ENCODE results near the gene SART3.
"Not testable (repeated sequence)": the region's sequence is repeated elsewhere in the genome, so short reads cannot be mapped to it uniquely, and the experiment has no call there.

Gene SART3

DNA sequence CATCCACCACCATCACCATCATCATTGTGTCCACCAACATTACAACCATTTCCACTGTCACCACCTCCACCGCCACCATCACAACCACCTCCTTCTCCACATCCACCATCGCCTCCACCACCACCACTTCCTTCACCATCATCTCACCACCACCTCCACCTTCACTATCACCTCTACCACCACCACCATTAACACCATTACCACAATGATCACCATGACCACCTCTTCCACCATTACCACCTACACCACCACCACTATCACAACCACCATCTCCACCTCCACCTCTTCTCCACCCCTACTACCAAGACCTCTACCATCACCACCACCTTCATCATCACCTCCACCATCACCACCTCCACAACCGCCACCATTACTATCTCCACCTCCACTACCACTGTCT lies 17.8 kb upstream of the SART3 start:
- no peak for DNase-seq

DNA sequence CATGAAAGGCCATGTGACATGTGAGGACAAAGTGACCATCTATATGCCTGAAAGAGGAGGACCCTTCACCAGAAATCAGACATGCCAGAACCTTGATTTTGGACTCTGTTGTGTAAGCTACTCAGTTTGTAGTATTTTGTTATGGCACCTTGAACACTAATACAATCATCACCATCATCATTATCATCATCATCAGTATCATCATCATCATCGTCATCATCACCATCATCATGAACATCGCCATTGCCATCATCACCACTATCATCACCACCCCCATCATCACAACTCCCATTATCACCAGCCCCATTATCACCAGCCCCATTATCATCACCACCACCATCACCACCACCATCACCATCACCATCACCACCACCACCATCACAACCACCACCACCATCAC lies 17.3 kb upstream of the SART3 start:
- no peak for DNase-seq

DNA sequence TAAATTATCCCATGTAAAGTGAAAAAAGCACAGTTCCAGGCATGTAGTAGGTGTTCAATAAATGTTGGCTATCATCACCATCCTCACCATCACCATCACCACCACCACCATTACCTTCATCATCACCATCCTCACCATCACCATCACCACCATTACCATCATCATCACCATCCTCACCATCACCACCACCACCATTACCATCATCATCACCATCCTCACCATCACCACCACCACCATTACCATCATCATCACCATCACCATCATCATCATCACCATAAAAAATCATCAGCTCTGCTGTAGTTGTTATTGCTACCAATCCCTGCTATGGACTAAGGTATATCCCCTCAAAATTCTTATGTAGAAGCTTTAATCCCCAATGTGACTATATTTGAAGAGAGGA lies 16.5 kb upstream of the SART3 start:
- DNase-seq, result no peak

DNA sequence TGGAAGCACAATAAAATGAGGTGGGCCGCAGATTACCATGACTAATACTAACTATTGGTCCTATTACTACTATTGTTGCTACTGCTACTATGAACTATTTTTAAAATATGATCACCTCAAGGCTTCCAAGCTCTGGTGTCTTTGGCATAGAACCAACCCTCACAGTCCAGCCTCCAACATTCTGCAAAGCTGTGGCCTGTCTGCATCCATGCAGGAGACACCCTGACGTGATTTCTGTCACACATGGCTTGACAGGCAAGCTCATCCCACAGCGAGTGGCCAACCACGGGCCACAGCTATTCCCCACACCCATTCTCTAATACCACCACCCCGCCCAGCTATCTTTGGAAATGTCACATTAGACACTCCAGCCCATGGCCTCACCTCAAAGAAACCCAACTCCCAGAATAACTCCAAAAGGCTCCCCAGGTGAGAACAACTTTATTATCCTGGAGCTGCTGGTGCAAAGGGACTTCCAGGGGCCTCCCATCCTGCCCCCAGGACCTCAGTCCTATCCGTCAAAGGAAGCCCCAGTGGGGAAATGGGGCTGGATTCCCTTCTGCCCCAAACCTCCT lies 15.8 kb upstream of the SART3 start:
- no peak for DNase-seq

DNA sequence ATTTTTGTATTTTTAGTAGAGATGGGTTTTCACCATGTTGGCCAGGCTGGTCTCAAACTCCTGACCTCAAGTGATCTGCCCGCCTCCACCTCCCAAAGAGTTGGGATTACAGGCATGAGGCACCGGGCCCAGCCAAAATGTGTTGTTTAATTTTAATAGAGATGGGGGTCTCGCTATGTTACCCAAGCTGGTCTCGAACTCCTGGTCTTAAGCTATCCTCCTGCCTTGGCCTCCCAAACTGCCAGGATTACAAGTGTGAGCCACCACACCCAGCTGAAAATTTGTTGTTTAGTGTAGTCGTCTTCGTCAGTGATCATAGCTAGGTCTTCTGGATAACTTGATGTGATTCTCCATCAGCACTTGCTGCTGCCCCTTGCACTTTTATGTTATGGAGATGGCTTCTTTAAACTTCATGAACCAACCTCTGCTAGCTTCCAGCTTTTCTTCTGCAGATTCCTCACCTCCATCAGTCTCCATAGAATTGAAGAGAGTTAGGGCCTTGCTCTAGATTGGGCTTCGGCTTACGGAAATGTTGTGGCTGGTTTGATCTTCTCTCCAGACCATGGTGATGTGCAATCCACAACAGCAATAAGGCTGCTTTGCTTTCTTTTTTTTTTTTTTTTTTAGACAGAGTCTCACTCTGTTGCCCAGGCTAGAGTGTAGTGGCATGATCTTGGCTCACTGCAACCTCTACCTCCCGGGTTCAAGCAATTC lies 14.4 kb upstream of the SART3 start:
- no peak for DNase-seq

DNA sequence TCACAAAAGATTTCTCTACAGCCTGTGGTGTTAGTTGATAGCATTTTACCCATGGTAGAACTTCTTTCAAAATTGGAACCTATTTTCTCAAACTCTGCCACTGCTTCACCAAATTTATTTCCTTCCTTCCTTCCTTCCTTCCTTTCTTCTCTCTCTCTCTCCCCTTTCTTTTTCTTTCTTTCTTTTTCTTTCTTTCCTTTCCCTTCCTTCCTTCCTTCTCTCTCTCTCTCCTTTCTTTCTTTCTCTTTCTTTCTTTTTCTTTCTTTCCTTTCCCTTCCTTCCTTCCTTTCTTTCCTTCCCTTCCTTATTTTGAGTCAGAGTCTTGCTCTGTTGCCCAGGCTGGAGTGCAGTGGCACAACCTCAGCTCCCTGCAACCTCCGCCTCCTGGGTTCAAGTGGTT lies 13.3 kb upstream of the SART3 start:
- not testable (repeated sequence) for DNase-seq

DNA sequence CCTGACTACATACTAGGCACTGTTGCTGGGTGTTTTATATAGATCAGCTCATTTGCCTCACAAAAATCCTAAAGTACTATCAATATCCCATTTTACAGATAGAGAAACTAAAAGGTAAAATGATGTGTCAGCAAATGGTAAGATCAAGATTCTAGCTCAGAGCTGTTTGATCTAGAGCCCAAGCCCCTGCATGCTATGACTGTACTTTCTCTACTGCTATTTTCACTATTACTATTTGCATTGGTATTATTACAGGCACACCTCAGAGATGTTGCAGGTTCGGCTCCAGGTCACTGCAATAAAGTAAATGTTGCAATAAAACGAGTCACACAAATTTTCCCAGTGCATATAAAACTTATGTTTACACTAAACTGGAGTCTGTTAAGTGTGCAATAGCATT lies 12.3 kb upstream of the SART3 start:
- DNase-seq, result peak; percentile 29

DNA sequence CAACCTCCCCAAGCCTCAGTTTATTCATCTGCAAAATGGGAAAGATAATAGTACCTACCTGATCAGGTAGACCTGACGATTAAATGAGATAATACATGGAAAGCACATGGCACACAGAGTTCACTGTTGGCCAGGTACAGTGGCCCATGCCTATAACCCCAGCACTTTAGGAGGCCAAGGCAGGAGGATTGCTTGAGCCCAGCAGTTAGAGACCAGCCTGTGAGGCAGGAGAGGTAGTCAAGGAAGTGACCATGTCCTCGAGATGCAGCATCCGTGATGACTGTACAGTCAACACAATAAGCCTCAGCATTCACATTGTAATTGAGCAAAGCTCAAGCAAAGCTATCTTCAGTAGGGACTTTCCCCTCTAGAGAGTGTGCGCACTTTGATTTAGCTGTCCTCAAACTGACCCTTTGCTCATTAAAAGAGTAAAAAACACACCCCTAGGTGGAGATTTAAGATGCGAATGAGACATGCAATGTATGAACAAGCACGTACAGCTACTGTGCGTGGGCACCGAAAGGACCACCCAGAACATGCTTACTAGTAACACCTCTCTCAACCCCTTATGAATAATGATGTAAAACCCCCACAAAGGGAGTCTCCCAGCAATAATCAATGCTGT lies 11.3 kb upstream of the SART3 start:
- peak; percentile 23 for DNase-seq

DNA sequence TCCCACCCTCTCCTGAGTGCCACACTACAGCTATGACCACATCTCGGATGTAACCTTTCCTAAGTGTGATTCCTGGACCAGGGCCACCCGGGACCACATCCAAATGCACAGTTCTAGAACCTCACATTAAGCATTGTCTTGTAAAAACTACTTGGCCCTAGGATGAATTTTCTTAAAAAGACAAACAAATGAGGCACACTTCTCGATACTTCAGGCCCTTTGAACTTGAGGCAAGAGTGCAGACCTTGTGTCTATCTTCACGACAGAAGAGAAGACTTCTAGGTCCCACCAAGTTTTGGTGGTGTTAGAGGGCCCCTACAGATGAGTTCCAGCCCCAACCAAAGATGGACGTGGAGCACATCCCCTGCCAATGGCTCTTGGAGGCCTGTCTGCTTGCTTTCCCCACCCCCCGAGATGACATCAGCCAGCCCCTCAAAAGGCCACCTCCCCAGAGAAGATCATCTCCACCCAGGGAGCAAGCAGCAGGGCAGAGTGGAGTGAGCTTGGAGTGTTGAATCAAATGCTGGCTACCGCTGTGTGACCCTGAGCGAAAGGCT lies 10.7 kb upstream of the SART3 start:
- peak; percentile 20 for DNase-seq

DNA sequence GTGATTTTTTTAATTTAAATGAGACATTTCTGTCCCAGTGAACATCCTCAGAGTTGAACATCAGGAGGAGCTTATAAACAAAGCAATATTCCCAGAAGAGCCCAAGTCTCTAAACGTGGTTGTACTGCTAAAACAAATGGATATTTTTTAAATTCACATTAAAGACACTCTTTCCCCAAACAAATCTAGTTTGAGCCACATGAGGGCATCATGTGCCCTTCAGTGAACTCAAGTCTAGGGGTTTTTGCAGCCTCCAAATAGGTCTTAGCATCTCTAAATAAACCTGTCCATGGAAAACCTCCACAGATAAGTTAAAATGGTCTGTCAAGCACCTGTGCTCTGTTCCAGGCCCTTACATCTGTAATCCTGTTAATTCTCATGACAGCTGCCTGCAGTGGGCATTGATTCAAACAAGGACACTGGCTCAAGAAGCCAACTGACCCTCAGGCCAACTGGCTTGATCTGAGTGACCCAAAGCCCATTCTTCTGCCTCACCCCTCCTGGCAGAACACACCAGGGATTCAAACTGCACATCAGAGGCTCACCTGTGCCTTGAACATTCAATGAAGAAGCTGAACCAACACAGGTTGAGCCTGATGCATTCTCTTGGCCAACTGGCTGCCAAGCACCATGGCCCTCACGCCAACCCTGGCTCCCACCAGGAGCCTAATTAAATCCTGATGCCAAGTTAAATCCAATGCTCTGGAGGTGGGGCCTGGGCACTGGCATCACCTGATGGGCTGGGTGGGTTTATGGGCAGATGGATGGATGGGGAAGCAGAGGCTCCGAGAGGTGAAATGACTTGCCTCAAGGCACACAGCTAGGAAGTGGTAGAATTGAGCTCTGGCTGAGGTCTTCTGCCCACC lies 10.0 kb upstream of the SART3 start:
- DNase-seq, result peak; percentile 24

DNA sequence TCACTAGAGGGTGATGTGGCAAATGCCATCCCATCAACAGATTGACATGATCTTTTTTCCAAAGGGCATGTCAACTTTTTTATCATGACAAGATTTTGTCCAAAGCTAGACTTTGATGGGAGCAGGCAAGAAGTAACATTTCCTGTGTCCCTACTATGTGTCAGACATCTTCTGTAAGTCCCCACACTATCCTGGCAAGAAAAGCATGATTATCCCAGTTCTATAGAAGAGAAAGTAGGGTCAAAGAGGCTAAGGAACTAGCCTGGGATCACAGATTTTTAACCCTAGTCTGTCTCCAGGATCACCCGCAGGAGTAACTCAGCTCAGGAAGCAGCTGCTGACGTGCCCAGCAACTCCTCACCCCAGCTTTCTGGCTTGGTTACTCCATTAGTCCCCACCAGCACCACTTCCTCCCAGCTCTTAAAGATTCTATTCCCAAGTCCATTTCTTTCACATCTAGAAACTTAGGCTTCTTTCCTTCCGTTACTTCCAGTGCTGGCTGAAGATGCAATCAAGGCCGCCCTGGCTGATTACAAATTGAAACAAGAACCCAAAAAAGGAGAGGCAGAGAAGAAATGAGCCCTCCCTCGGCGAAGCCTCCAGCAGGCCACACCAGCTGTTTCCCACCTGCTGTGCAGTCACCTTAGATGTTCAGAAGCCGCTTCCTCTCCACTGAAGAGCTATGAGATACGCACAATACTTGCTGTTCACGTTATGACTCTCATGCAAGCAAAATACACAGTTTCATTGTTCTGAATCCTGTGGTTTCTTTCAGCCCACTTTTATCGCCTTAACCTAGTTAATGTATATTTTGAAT lies 7.6 kb upstream of the SART3 start:
- peak; percentile 73 for DNase-seq

DNA sequence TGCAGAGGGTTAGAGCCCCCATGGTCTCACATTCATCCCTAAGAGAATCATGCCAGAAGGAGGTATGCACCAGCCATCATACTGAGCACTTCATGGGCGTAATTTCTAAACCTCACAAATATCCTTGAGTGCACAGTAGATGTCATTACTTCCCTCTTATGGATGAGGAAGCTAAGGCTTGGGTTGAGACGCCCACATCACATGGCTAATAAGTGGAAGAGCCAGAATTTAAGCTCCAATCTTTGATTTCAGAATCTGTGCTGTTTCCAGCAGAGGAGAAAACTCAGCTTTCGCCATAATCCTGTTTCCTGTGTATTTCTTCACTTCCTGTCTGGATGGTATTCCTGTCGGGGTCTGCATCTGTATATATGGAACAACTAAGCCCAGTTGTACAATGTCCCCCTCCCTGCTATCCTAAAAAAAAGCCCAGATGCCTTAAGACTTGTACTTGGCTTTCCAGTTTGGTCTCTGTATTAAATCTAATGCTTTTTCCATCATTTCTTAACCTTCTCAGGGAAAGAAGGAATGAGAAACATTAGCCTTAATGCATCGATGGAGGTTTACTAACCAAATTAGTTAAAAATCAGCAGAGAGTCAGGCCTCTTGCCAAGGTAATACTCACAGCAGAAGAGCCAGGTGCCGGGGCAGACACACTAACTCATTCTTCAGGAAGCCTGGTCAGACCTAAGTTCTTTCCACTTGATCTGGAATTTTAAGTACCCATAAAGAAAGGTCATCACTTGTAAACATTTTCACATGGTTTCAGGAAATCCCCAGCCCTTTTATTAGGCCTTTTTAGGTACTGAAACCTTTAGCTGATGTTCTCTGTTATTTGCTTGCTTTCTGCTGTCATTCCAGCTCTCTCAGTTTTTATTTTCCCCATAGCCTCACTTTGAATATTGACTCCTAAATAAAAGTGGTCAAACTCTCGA lies 6.7 kb upstream of the SART3 start:
- peak; percentile 13 for DNase-seq

DNA sequence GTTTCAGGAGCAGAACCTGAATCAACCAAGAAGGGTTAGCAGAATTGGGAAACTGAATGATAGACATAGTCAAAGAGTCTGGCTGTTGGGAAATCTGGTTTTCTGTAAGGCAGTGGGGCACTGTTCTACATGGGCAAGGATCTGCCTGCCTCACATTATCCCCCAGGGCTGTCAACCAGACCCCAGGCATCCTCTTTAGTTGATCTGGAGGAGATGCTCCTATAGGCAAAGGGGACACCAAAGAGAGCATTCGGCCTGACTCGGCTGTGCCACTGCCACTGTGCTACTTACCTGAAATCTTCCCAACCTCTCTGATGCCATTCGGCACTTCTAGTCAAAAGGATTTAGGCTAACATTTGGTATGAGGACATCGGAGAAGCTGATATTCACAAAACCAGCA lies 5.5 kb upstream of the SART3 start:
- DNase-seq, result no peak

DNA sequence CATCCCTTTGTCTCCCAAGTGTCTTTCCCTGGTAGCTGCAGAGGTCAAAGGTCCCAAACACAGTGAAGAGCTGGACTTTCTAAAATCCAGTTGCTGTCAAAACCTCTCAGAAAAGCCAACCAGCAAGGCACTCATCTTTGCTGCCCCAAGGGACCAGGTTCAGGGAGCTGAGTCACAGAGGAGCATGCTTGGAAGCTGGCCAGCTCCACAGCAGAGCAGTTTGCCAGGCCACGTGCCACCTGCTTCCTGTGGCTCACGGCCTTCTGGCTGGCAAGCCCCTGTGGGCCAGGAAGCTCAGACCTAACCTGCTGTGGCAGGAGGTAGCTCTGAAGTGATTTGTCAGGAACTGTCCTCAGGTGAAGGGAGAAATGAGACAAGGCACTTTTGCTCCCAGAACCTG lies 5.0 kb upstream of the SART3 start:
- peak; percentile 67 for DNase-seq

DNA sequence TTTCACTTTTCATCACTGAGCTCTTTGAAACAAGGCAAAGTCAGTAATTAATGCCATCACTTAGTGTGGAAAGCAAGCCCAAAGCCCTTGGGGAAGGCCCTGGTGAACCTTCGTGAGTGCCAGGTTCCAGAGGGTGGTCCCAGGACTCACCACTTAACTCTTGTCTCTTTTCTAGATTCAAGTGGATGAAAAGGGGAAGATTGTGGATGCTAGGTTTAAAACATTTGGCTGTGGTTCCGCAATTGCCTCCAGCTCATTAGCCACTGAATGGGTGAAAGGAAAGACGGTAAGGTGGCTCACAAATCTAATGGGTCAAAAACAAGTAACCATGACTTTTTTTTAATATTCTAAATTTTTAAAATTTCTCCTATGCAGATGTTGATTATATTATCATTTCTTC lies 4.2 kb upstream of the SART3 start:
- no peak for DNase-seq

DNA sequence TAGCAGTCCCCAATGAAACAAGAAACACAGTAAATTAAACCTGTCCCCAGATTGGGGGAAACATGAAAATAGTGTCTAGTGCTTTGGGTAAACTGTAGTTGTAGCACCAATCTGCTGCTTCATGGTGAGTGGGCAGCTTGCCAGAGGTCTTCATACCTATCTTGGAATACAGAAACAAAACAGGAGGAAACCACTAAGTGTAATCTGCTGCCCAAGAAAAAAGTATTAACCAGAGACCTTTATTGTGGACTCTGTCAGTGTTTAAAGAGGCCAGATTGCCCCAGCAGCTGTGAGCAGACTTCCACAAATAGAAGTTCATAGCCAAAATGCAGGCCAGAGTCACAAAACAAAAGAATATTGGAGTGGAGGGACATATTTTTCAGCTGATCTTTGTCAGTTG lies 3.8 kb upstream of the SART3 start:
- DNase-seq, result no peak

DNA sequence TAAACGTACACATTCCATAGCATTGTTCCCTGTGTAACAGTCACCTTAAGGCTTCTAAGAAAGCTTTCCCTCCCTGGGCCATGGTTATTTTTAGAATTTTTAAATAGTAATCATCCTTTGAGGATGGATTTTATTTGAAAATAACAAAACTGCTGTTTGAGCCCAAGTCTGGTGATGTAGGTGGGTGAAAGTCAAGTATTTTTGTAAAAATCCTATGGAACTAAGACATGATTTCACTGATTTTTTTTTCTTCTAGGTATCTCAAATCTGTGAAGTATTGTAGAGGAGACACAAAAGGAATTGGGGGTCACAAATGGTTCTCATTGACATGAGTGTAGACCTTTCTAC lies 2.8 kb upstream of the SART3 start:
- no peak for DNase-seq

DNA sequence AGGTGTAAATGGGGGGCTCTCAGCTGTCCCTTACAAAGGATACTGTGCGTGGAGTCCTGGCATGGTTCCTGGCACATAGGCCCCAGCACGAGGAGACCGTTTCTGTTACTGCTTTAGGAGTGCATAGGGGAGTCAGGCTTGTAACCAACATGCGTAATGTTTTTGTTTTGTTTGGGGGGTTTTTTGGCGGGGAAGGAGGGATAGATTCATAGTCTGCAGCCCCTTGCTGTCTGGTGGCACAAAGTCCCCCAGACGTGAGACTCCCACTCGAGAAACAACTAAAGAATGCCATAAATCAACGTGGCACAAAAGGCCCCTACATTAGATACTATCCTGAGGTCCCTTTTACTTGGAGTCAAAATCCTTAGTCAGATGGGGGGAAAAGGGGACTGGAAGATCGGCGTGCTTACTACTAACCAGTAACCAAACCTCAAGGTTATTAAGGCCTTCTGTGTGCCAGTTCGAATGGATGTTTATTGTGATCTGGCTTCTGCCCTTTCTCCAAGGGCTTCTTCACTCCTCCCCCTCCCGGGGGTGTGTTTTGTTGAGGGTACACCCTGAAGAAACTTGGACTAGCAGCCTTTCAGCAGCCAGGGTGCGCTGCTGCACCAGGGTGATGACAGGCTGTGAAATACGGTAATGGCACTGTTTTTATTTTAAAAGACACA lies 2.3 kb upstream of the SART3 start:
- peak; percentile 87 for DNase-seq

DNA sequence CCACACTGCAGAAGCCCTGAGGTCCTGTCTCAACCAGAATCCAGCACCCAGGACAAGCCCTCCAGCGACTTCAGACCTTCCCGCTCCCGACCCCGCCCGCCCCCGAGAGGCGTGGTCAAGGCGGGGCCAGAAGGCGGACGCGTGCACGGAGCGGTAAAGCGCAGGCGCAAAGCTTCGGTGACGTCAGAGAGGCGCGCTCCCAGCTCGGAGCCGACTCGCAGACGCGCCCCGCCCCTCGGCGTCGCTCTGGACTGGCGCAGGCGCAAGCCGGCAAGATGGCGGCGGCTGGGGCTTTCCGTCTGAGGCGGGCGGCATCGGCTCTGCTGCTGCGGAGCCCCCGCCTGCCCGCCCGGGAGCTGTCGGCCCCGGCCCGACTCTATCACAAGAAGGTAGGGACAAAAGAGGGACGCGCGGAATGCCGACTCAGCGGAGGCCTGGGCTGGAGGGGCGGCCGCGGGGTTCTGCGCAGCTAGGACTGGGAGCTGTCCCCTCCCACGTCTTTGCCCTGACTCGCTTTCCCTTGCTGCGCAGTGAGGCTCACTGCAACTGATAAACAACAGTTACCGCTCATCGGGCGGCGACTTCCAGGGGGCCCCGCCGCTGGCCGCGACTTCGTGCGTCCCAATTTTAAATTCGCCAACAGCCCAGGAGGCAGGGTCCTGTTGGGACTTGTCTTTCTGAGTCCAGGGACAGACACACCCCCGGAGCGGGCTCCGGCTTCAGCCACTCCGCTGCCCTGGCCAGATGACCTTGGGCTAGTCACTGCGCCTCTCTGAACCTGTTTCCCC lies 1.6 kb upstream of the SART3 start, which contains the start of gene ISCU:
Gene ISCU (plus strand): TSS at position 249 of the 788 bp plus-strand sequence. CDS start 27 bp downstream, at position 276.
- DNase-seq, result peak; percentile 99

DNA sequence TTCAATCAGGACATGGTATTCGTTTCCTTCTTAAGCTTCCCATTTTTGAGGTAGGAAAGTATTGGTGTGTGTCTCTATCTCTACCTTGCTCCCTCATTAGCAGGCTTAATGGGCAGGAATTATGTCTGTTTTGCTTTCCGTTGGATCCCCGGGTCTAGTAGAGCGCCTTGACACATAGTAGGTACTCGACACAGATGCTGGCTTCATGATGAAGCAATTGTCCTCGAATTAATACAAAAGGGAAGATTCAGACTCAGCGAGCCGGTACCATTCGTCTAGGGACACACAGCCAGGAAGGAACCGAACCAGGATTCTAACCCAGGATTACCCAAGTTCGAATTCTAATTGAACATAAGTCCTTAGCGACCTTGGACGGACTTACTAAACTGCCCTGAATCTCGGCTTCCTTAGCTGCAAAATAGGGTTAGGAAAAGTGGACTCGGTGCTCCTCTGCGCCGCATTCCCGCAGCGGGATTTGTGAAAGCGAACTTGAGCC lies 927 bp upstream of the SART3 start:
- no peak for DNase-seq
